ENCODE data around the gene PDE4A. TPM values are rescaled to one million over a fixed set of nuclear protein-coding genes. Genes with fewer than 3 reads are reported as not detected.
"Not testable (repeated sequence)": the region's sequence is repeated elsewhere in the genome, so short reads cannot be mapped to it uniquely, and the experiment has no call there.

Gene PDE4A
- total and polyA plus RNA-seq, 2 donors: 0.24 to 4.8 TPM

- H3K27me3 ChIP-seq (ENCODE audit: control insufficient read depth in 2 of 2, insufficient read depth in 1 of 2, low read length in 1 of 2): peaks cover 2 to 40% of the 10 kb centered on the region in 2 donors
- H3K9me3 ChIP-seq (ENCODE audit: control insufficient read depth in 2 of 2, insufficient read depth in 1 of 2, low read length in 1 of 2); H3K36me3 ChIP-seq (ENCODE audit: control insufficient read depth in 2 of 2, insufficient read depth in 2 of 2, low read length in 1 of 2); H3K4me3 ChIP-seq (ENCODE audit: low read length in 2 of 2); DNase-seq (ENCODE audit: low read depth in 6 of 9, low spot score in 9 of 9); H3K27ac ChIP-seq (ENCODE audit: low read depth in 1 of 2, low read length in 1 of 2): not testable (repeated sequence)
- 94% methylated on average over 15 of the region's 15 CpGs for WGBS
- H3K4me1 ChIP-seq (ENCODE audit: control insufficient read depth in 2 of 2, insufficient read depth in 2 of 2, low read length in 2 of 2): peaks cover 7 to 11% of the 10 kb centered on the region in 2 donors
These were observed 41.7 kb downstream of the PDE4A start for GRCh38 chr19:10462042-10462441.

GRCh38 chr19:10462557-10462956 is 42.2 kb downstream of the PDE4A start:
- Histone ChIP-seq H3K27ac (ENCODE audit: low read depth in 1 of 2, low read length in 1 of 2) (no peak overlapping the region), H3K4me3 (ENCODE audit: low read length in 2 of 2) (no peak overlapping the region), H3K9me3 (ENCODE audit: control insufficient read depth in 2 of 2, insufficient read depth in 1 of 2, low read length in 1 of 2) (no peaks in the 10 kb centered on the region), H3K27me3 (ENCODE audit: control insufficient read depth in 2 of 2, insufficient read depth in 1 of 2, low read length in 1 of 2) (peaks cover 2 to 38% of the 10 kb centered on the region in 2 donors), H3K4me1 (ENCODE audit: control insufficient read depth in 2 of 2, insufficient read depth in 2 of 2, low read length in 2 of 2) (peaks cover 7 to 11% of the 10 kb centered on the region in 2 donors), H3K36me3 (ENCODE audit: control insufficient read depth in 2 of 2, insufficient read depth in 2 of 2, low read length in 1 of 2) (no peaks in the 10 kb centered on the region)
- DNase-seq (ENCODE audit: low read depth in 6 of 9, low spot score in 9 of 9): no peak
- WGBS: 92% methylated on average over 4 of the region's 4 CpGs

GRCh38 chr19:10464456-10464855 is 44.1 kb downstream of the PDE4A start:
- Histone ChIP-seq H3K36me3 (ENCODE audit: control insufficient read depth in 2 of 2, insufficient read depth in 2 of 2, low read length in 1 of 2) (no peaks in the 10 kb centered on the region), H3K4me3 (ENCODE audit: low read length in 2 of 2) (no peak overlapping the region), H3K9me3 (ENCODE audit: control insufficient read depth in 2 of 2, insufficient read depth in 1 of 2, low read length in 1 of 2) (no peaks in the 10 kb centered on the region), H3K27me3 (ENCODE audit: control insufficient read depth in 2 of 2, insufficient read depth in 1 of 2, low read length in 1 of 2) (peaks cover 2 to 47% of the 10 kb centered on the region in 2 donors), H3K4me1 (ENCODE audit: control insufficient read depth in 2 of 2, insufficient read depth in 2 of 2, low read length in 2 of 2) (peaks cover 7 to 11% of the 10 kb centered on the region in 2 donors), H3K27ac (ENCODE audit: low read depth in 1 of 2, low read length in 1 of 2) (no peak overlapping the region)
- DNase-seq (ENCODE audit: low read depth in 6 of 9, low spot score in 9 of 9): no peak
- WGBS: 95% methylated on average over 5 of the region's 5 CpGs

GRCh38 chr19:10467104-10467706 is 46.9 kb downstream of the PDE4A start:
- no peaks in the 10 kb centered on the region for H3K36me3 ChIP-seq (ENCODE audit: control insufficient read depth in 2 of 2, insufficient read depth in 2 of 2, low read length in 1 of 2)
- H3K4me1 ChIP-seq (ENCODE audit: control insufficient read depth in 2 of 2, insufficient read depth in 2 of 2, low read length in 2 of 2): no peaks in the 10 kb centered on the region
- H3K4me3 ChIP-seq (ENCODE audit: low read length in 2 of 2): no peak overlapping the region
- DNase-seq (ENCODE audit: low read depth in 6 of 9, low spot score in 9 of 9): no peak
- H3K9me3 ChIP-seq (ENCODE audit: control insufficient read depth in 2 of 2, insufficient read depth in 1 of 2, low read length in 1 of 2): no peaks in the 10 kb centered on the region
- 90% methylated on average over 20 of the region's 20 CpGs for WGBS
- no peak overlapping the region for H3K27ac ChIP-seq (ENCODE audit: low read depth in 1 of 2, low read length in 1 of 2)
- H3K27me3 ChIP-seq (ENCODE audit: control insufficient read depth in 2 of 2, insufficient read depth in 1 of 2, low read length in 1 of 2): peaks cover 0 to 39% of the 10 kb centered on the region in 2 donors

GRCh38 chr19:10468133-10468532 is 47.8 kb downstream of the PDE4A start:
- Histone ChIP-seq H3K4me1 (ENCODE audit: control insufficient read depth in 2 of 2, insufficient read depth in 2 of 2, low read length in 2 of 2) (no peaks in the 10 kb centered on the region), H3K36me3 (ENCODE audit: control insufficient read depth in 2 of 2, insufficient read depth in 2 of 2, low read length in 1 of 2) (no peaks in the 10 kb centered on the region), H3K27me3 (ENCODE audit: control insufficient read depth in 2 of 2, insufficient read depth in 1 of 2, low read length in 1 of 2) (peaks cover 0 to 30% of the 10 kb centered on the region in 2 donors), H3K9me3 (ENCODE audit: control insufficient read depth in 2 of 2, insufficient read depth in 1 of 2, low read length in 1 of 2) (no peaks in the 10 kb centered on the region), H3K4me3 (ENCODE audit: low read length in 2 of 2) (no peak overlapping the region), H3K27ac (ENCODE audit: low read depth in 1 of 2, low read length in 1 of 2) (no peak overlapping the region)
- no peak for DNase-seq (ENCODE audit: low read depth in 6 of 9, low spot score in 9 of 9)
- 91% methylated on average over 12 of the region's 12 CpGs for WGBS

GRCh38 chr19:10471909-10472308 is 51.6 kb downstream of the PDE4A start:
- H3K27ac ChIP-seq (ENCODE audit: low read depth in 1 of 2, low read length in 1 of 2): no peak overlapping the region
- 66% methylated on average over 6 of the region's 6 CpGs for WGBS
- H3K36me3 ChIP-seq (ENCODE audit: control insufficient read depth in 2 of 2, insufficient read depth in 2 of 2, low read length in 1 of 2): no peaks in the 10 kb centered on the region
- H3K4me3 ChIP-seq (ENCODE audit: low read length in 2 of 2): no peak overlapping the region
- H3K27me3 ChIP-seq (ENCODE audit: control insufficient read depth in 2 of 2, insufficient read depth in 1 of 2, low read length in 1 of 2): peaks cover 0 to 24% of the 10 kb centered on the region in 2 donors
- DNase-seq (ENCODE audit: low read depth in 6 of 9, low spot score in 9 of 9): peak in 3 of 9 donors; percentile 21 to 63 (median 43)
- peaks cover 0 to 5% of the 10 kb centered on the region in 2 donors for H3K4me1 ChIP-seq (ENCODE audit: control insufficient read depth in 2 of 2, insufficient read depth in 2 of 2, low read length in 2 of 2)
- H3K9me3 ChIP-seq (ENCODE audit: control insufficient read depth in 2 of 2, insufficient read depth in 1 of 2, low read length in 1 of 2): no peaks in the 10 kb centered on the region

- H3K4me3 ChIP-seq (ENCODE audit: low read length in 2 of 2): no peak overlapping the region
- DNase-seq (ENCODE audit: low read depth in 6 of 9, low spot score in 9 of 9): no peak
- 93% methylated on average over 5 of the region's 5 CpGs for WGBS
- no peaks in the 10 kb centered on the region for H3K36me3 ChIP-seq (ENCODE audit: control insufficient read depth in 2 of 2, insufficient read depth in 2 of 2, low read length in 1 of 2)
- H3K4me1 ChIP-seq (ENCODE audit: control insufficient read depth in 2 of 2, insufficient read depth in 2 of 2, low read length in 2 of 2): peaks cover 0 to 5% of the 10 kb centered on the region in 2 donors
- peaks cover 0 to 18% of the 10 kb centered on the region in 2 donors for H3K27me3 ChIP-seq (ENCODE audit: control insufficient read depth in 2 of 2, insufficient read depth in 1 of 2, low read length in 1 of 2)
- no peak overlapping the region for H3K27ac ChIP-seq (ENCODE audit: low read depth in 1 of 2, low read length in 1 of 2)
- no peaks in the 10 kb centered on the region for H3K9me3 ChIP-seq (ENCODE audit: control insufficient read depth in 2 of 2, insufficient read depth in 1 of 2, low read length in 1 of 2)
These were observed 52.9 kb downstream of the PDE4A start for GRCh38 chr19:10473192-10473591.

- Histone ChIP-seq H3K4me1 (ENCODE audit: control insufficient read depth in 2 of 2, insufficient read depth in 2 of 2, low read length in 2 of 2) (peaks cover 5 to 21% of the 10 kb centered on the region in 2 donors), H3K27ac (ENCODE audit: low read depth in 1 of 2, low read length in 1 of 2) (no peak overlapping the region), H3K27me3 (ENCODE audit: control insufficient read depth in 2 of 2, insufficient read depth in 1 of 2, low read length in 1 of 2) (peaks cover 0 to 5% of the 10 kb centered on the region in 2 donors), H3K4me3 (ENCODE audit: low read length in 2 of 2) (no peak overlapping the region), H3K9me3 (ENCODE audit: control insufficient read depth in 2 of 2, insufficient read depth in 1 of 2, low read length in 1 of 2) (no peaks in the 10 kb centered on the region), H3K36me3 (ENCODE audit: control insufficient read depth in 2 of 2, insufficient read depth in 2 of 2, low read length in 1 of 2) (no peaks in the 10 kb centered on the region)
- no peak for DNase-seq (ENCODE audit: low read depth in 6 of 9, low spot score in 9 of 9)
- WGBS: 58% methylated on average over 6 of the region's 6 CpGs
These were observed 54.7 kb downstream of the PDE4A start for GRCh38 chr19:10474962-10475451.

GRCh38 chr19:10478476-10478875 is 58.1 kb downstream of the PDE4A start:
- Histone ChIP-seq H3K4me1 (ENCODE audit: control insufficient read depth in 2 of 2, insufficient read depth in 2 of 2, low read length in 2 of 2) (peaks cover 5 to 21% of the 10 kb centered on the region in 2 donors), H3K27me3 (ENCODE audit: control insufficient read depth in 2 of 2, insufficient read depth in 1 of 2, low read length in 1 of 2) (peaks cover 0 to 3% of the 10 kb centered on the region in 2 donors), H3K4me3 (ENCODE audit: low read length in 2 of 2) (no peak overlapping the region), H3K36me3 (ENCODE audit: control insufficient read depth in 2 of 2, insufficient read depth in 2 of 2, low read length in 1 of 2) (no peaks in the 10 kb centered on the region), H3K27ac (ENCODE audit: low read depth in 1 of 2, low read length in 1 of 2) (no peak overlapping the region), H3K9me3 (ENCODE audit: control insufficient read depth in 2 of 2, insufficient read depth in 1 of 2, low read length in 1 of 2) (no peaks in the 10 kb centered on the region)
- WGBS: 48% methylated on average over 5 of the region's 5 CpGs
- no peak for DNase-seq (ENCODE audit: low read depth in 6 of 9, low spot score in 9 of 9)

All from thymus (tissue), 11 donors.